Non-pigmented ciliary epithelial cell (primary cell): ENCODE data around the gene PPP1R13B.
"Not testable (repeated sequence)": the region's sequence is repeated elsewhere in the genome, so short reads cannot be mapped to it uniquely, and the experiment has no call there.

ENCODE experiments used
- DNase-seq: peaks from one replicate; pipeline ENCODE4 v3.0.0-alpha.2; 2010; ENCODE audit warnings: low read depth

Gene PPP1R13B

DNA sequence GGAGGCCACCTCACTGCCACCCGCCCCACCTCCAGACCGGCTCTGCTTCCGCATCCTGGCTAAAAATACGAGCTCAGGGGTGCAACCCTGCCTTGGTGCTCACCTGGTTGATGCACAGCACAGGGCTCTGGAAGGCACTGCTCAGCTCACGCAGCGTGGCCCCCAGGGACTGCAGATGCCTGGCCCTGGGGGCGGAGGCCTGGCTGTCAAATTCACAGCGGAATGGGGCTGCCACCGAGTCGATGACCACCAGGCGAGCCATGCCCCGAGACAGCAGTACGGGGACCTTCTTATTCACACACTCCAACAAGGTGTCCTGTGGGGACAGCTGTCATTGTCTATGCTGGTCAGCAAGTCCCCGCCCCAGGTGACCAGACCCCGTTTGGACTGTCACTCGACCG, 148.1 kb downstream of the PPP1R13B start:
- DNase-seq: no peak

GRCh38 chr14:103698380-103699260, 148.8 kb downstream of the PPP1R13B start:
- DNase-seq: no peak

DNA sequence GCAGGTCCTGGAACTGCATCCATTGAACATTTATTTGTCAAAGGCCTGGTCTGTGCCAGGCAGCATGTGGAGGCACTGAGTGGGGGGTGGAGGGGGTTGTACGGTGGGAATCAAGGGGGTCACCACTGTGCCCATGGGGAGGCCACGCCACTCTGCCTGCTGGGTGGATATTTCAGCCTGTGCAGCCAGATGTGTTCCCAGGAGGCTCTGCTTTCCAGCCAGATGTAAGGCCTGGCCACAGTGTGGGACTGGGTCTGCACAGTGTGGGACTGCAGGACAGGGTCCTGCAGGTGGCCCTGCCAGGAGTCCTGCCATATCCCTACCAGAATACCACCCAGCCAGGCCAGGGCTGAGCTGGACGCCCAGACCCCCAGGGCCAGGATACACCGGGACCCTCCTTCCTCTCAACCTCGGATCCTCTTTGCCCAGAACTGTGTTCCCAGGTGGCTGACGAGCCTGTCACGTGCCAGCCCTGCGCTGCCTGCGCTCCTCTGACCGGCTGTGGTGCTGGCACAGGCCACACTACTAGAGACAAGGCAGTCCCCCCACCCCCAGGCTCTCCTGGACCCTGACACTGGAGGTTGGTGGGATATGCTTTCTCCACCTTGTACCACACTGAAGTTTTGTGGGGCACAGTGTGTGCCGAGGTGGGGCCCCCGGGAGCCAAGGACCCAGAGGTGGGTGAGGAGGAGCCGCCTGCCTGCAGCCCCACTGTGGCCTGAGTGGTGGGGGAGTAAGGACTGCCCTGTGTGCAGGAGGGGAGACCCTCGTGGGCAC, 149.6 kb downstream of the PPP1R13B start:
- no peak for DNase-seq

- no peak for DNase-seq
Observed at GRCh38 chr14:103697206-103697602, 150.2 kb downstream of the PPP1R13B start.

- DNase-seq: peak; percentile 34
Observed at GRCh38 chr14:103696466-103697071, 150.8 kb downstream of the PPP1R13B start.

DNA sequence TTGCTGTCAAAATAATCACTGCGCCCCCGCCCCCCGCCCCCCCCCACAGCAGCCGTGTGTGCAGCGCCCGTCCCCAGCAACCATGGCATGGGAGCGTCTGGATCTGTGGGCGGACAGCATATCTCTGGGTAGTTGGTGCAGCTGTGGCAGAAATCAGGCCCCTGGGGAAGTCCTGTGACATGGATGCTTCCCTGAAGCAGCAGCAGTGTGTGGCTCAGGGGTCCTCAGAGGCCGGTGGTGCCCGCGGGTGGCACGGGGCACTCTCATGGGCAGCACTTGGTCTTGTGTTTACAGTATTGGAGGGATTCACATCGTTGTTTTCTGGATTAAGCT, 151.3 kb downstream of the PPP1R13B start:
- DNase-seq: no peak

DNA sequence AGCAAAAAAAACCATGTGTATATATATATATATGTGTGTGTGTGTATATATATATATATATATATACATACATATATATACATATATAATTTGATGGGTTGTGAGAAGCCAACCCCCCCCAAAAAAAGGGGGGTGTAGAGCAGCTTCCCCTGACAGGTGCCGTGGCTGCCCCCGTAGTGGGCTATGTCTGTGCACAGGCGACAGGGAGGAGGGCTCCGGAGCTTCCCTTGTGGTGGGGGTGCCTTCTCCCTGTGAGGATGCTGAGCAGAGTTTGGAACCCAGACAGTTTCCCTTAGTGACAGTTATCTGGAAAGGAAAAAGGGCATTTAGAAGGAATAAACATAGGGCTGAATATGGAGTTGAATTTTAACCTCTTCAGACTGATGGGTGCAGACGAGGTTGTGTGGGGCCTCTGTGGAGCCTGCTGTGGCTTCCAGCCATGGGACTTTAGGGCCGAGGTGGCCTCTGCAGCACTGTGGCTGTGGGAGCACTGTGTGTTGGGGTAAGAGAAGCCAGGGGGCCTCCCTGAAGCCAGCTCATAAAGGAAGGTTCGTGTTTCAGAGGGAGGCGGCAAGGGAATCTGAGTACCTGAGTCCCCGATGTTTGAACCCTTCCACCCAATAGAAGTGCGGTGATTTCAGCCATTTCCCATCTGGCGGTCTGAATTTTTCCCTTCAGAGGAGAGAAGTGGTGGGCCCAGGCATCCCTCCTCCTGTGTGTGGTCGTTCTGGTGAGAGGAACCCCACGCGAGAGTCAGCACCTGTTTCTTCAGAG, 151.9 kb downstream of the PPP1R13B start:
- DNase-seq: no peak

DNA sequence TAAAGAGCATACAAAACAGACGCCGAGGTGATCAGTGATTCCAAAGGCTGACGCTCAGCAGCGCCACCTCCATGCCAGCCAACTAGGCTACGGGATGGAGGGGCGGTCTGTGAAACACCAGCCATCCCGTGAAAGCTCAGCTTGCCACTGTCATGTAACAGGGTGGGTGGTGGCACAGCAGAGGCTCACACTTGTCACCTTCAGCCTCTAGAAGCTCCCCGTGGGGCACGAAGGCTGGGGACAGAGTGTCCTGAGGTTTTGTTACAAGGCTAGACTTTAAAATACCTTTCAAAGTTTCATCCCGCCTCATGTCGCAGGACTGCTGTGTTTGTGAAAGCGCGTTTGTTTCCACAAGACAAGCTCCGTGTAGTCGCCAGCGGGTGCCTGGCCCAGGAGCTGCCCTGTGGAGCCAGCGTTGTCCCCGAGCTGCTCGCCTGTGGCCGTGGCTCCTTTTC, 152.8 kb downstream of the PPP1R13B start:
- DNase-seq: no peak

- DNase-seq: no peak
Observed at GRCh38 chr14:103693515-103693914, 153.9 kb downstream of the PPP1R13B start.

- DNase-seq: no peak
Observed at GRCh38 chr14:103692871-103693270, 154.5 kb downstream of the PPP1R13B start.

DNA sequence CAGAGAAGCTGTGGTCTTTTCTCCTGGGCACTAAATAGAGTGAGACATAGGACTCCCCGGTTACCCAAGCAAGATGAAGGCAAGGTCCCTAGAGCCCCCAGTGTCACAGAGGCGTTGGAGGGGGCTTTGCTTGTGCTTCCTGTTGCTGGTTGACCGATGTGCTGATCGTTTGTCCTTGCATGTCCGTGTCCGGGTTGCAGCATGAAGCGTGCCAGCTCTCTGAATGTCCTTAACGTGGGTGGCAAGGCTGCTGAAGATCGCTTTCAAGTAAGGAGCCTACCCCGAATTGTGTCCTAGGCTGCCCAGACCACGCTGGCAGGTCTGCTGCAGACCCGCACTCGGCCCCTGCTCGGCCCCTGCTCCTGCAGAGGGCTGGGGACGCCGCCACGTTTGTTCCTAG, 155.2 kb downstream of the PPP1R13B start:
- DNase-seq: no peak

DNA sequence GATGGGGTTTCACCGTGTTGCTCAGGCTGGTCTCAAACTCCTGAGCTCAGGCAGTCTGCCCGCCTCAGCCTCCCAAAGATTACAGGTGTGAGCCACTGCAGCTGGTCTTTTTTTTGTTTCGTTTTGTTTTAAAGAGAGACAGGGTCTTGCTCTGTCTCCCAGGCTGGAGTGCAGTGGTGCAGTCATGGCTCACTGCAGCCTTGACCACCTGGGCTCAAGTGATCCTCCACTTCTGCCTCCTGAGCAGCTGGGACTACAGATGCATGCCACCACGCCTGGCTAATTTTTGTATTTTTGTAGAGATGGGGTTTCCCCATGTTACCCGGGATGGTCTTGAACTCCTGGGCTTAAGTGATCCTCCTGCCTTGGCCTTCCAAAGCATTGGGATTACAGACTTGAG, 155.7 kb downstream of the PPP1R13B start:
- not testable (repeated sequence) for DNase-seq

DNA sequence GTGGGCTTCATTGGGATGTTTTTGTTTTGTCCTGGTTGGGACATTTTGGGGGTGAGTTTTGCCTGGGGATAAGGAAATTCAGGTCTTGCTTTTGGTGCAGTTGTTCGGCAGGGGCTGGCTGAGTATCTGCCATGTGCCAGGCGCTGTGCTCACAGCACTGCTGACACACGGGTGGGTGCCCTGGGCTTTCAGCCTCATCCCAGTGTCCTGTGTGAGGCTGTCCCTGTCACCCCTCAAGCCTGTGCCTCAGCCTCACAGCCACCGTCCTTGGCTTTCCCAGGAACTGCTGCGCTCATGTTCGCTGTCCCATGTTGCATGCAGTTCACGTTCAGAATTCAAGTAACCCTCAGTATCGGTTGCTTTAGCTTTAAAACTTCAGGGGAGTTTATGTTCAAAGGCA, 157.0 kb downstream of the PPP1R13B start:
- DNase-seq: no peak

- DNase-seq: no peak
Observed at GRCh38 chr14:103688906-103689902, 158.2 kb downstream of the PPP1R13B start.

DNA sequence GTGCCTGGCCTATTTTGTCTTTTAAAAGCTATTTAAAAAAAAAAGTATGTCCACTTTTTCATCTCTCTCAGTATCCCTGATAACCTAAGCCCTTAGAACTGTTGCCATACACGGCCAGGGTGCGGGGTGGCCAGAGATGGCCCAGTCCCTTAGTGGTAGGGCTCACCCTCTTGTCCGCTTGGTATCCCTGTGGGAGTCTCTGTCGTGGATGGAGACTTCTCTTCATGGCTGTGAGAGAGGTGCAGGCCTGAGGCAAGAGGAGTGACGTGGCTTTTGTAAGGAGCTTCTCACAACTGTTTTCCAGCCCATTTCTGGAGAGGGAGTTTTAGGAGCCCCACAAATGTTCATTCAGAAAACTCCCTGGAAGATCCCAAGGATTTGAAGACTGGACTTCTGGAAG, 158.9 kb downstream of the PPP1R13B start:
- DNase-seq: no peak

GRCh38 chr14:103687712-103688111, 159.7 kb downstream of the PPP1R13B start:
- no peak for DNase-seq

DNA sequence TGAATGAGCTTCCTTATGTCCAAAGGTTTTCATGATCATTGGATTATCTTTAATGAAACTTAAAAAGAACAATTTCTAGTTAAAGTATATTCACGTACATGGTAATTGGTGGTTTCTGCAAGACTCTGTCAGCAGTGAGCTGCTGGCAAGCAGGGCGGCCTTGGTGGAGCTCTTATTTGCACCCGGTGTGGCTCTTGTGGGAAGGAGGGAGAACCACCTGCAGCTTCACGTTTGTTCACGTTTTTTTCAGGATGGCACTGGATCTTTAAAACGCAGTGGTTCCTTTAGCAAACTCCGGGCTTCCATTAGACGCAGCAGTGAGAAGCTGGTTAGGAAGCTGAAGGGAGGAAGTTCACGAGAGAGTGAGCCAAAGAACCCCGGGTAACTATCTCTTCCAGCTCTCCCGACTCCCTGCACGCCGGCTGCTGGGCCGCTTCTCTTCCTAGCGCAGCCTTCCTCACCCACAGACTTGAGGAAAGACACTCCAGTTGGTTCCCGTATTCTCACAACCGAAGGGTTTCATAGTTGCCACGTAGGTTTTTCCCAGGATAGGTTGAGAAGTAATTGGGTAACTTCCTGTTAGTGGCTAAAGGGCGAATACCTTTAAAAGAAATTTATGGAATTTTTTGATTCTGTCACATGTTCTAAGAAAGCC, 160.4 kb downstream of the PPP1R13B start:
- DNase-seq: no peak

GRCh38 chr14:103685276-103686211, 161.8 kb downstream of the PPP1R13B start:
- DNase-seq: no peak

DNA sequence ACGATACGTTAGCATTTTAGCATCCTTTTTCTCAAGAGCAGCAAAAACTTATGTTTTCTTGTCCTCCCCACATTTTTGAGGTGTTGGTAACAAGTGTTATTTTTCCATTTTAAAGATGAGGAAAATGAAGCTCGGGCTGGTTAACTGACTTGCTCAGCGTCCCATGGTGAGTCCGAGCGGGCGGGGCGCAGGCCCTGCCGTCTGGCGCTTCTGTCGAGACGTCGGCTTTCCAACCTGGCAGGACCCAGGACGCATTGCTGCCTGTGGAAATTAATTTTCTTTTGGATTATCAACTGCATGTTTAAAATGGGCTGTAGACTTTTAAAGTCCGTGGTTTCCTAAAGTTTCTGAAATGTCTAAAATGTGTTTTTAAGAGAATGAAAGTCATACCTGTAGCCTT, 162.5 kb downstream of the PPP1R13B start:
- DNase-seq: no peak
